Mucosa of rectum (tissue), 2 donors: Measurements from ENCODE around the gene ATF5.
A peak's percentile ranks its signal among the peaks of the same experiment; 100 is the strongest.
"Not testable (repeated sequence)": the region's sequence is repeated elsewhere in the genome, so short reads cannot be mapped to it uniquely, and the experiment has no call there.

Source experiments
- H3K27ac ChIP-seq, 2 donors: one replicate each; pipeline ENCODE4 v1.7.0; 2013; ENCODE audit warnings: inconsistent platforms in 2 of 2, low read depth in 2 of 2, low read length in 2 of 2
- H3K27me3 ChIP-seq, 2 donors: one replicate each; pipeline ENCODE4 v1.7.0; 2013; ENCODE audit warnings: low read length in 2 of 2; ENCODE audit not compliant: control insufficient read depth in 2 of 2, insufficient read depth in 2 of 2
- H3K36me3 ChIP-seq, 2 donors: one replicate each; pipeline ENCODE4 v1.7.0; 2013; ENCODE audit warnings: low read length in 2 of 2; ENCODE audit not compliant: control insufficient read depth in 2 of 2, insufficient read depth in 2 of 2
- H3K4me1 ChIP-seq, 2 donors: one replicate each; pipeline ENCODE4 v1.7.0; 2013; ENCODE audit warnings: low read length in 2 of 2, mild to moderate bottlenecking in 1 of 2; ENCODE audit not compliant: control insufficient read depth in 2 of 2, insufficient read depth in 2 of 2
- H3K4me3 ChIP-seq, 2 donors: one replicate each; pipeline ENCODE4 v1.7.0; 2013; ENCODE audit warnings: low read length in 2 of 2
- H3K9ac ChIP-seq, 2 donors: one replicate each; pipeline ENCODE4 v1.7.0; 2013; ENCODE audit warnings: low read length in 2 of 2, low read depth in 1 of 2, mild to moderate bottlenecking in 1 of 2
- H3K9me3 ChIP-seq, 2 donors: one replicate each; pipeline ENCODE4 v1.7.0; 2013; ENCODE audit warnings: low read length in 2 of 2; ENCODE audit not compliant: control insufficient read depth in 2 of 2
- donor health status: healthy.
- donor health status: Normal muscosa, but diverticular disease.

Gene ATF5

GRCh38 chr19:49923055-49924003, 5.7 kb upstream of the ATF5 start:
- peaks cover 17 to 49% of the 10 kb centered on the region in 2 donors for H3K36me3 ChIP-seq
- no peaks in the 10 kb centered on the region for H3K9me3 ChIP-seq
- no peaks in the 10 kb centered on the region for H3K27me3 ChIP-seq
- peaks cover 8 to 12% of the 10 kb centered on the region in 2 donors for H3K4me1 ChIP-seq
- no peak overlapping the region for H3K4me3 ChIP-seq
- H3K9ac ChIP-seq: no peak overlapping the region
- H3K27ac ChIP-seq: no peak overlapping the region

- H3K4me1 ChIP-seq: peaks cover 8 to 17% of the 10 kb centered on the region in 2 donors
- H3K9ac ChIP-seq: no peak overlapping the region
- H3K27ac ChIP-seq: no peak overlapping the region
Observed at GRCh38 chr19:49924004-49924880, 4.8 kb upstream of the ATF5 start.

GRCh38 chr19:49924881-49925210, 4.2 kb upstream of the ATF5 start:
- H3K27ac ChIP-seq, H3K9me3 ChIP-seq, H3K9ac ChIP-seq, H3K4me3 ChIP-seq, H3K27me3 ChIP-seq: not testable (repeated sequence)
- peaks cover 8 to 17% of the 10 kb centered on the region in 2 donors for H3K4me1 ChIP-seq
- H3K36me3 ChIP-seq: peaks cover 16 to 47% of the 10 kb centered on the region in 2 donors

More at GRCh38 chr19:49924004-49924880, 4.8 kb upstream of the ATF5 start:
- Histone ChIP-seq H3K27me3 (no peaks in the 10 kb centered on the region), H3K9me3 (no peaks in the 10 kb centered on the region), H3K36me3 (peaks cover 16 to 47% of the 10 kb centered on the region in 2 donors), H3K4me3 (no peak overlapping the region)

GRCh38 chr19:49925486-49925885, 3.5 kb upstream of the ATF5 start:
- Histone ChIP-seq H3K9ac (no peak overlapping the region), H3K36me3 (peaks cover 16 to 47% of the 10 kb centered on the region in 2 donors)

GRCh38 chr19:49926515-49926914, 2.5 kb upstream of the ATF5 start:
- Histone ChIP-seq H3K9me3 (no peaks in the 10 kb centered on the region), H3K4me3 (no peak overlapping the region), H3K27me3 (no peaks in the 10 kb centered on the region), H3K9ac (no peak overlapping the region), H3K4me1 (peaks cover 8 to 17% of the 10 kb centered on the region in 2 donors), H3K27ac (no peak overlapping the region), H3K36me3 (peaks cover 16 to 42% of the 10 kb centered on the region in 2 donors)

More at GRCh38 chr19:49925486-49925885, 3.5 kb upstream of the ATF5 start:
- Histone ChIP-seq H3K27me3 (no peaks in the 10 kb centered on the region), H3K9me3 (no peaks in the 10 kb centered on the region), H3K4me3 (no peak overlapping the region), H3K27ac (no peak overlapping the region), H3K4me1 (peaks cover 8 to 17% of the 10 kb centered on the region in 2 donors)

- Histone ChIP-seq H3K9me3 (no peaks in the 10 kb centered on the region), H3K9ac (peak overlapping the region in 1 of 2 donors; percentile 8), H3K4me1 (peaks cover 8 to 17% of the 10 kb centered on the region in 2 donors), H3K27ac (no peak overlapping the region), H3K27me3 (no peaks in the 10 kb centered on the region), H3K4me3 (peak overlapping the region in 1 of 2 donors; percentile 0), H3K36me3 (peaks cover 9 to 36% of the 10 kb centered on the region in 2 donors)
Observed at GRCh38 chr19:49927526-49928264, 1.3 kb upstream of the ATF5 start.

- peak overlapping the region; percentile 87 to 90 for H3K9ac ChIP-seq
- no peaks in the 10 kb centered on the region for H3K9me3 ChIP-seq
- H3K4me3 ChIP-seq: peak overlapping the region; percentile 90 to 96
- no peaks in the 10 kb centered on the region for H3K27me3 ChIP-seq
- H3K4me1 ChIP-seq: peaks cover 8 to 14% of the 10 kb centered on the region in 2 donors
- H3K36me3 ChIP-seq: peaks cover 0 to 21% of the 10 kb centered on the region in 2 donors
- peak overlapping the region; percentile 93 to 97 for H3K27ac ChIP-seq
Observed at GRCh38 chr19:49929611-49930482, 842 bp downstream of the ATF5 start.

- no peaks in the 10 kb centered on the region for H3K9me3 ChIP-seq
- H3K27ac ChIP-seq: peak overlapping the region in 1 of 2 donors; percentile 97
- no peak overlapping the region for H3K9ac ChIP-seq
- peaks cover 8 to 14% of the 10 kb centered on the region in 2 donors for H3K4me1 ChIP-seq
- H3K36me3 ChIP-seq: peaks cover 0 to 19% of the 10 kb centered on the region in 2 donors
- no peaks in the 10 kb centered on the region for H3K27me3 ChIP-seq
- H3K4me3 ChIP-seq: peak overlapping the region; percentile 11 to 90
Observed at GRCh38 chr19:49930483-49931011, 1.5 kb downstream of the ATF5 start.
